ENCODE measurements around the gene XYLT1. TPM values are rescaled to one million over a fixed set of nuclear protein-coding genes. Genes with fewer than 3 reads are reported as not detected.

Gene XYLT1
- total and polyA plus RNA-seq, 10 of the 15 experiments (the other 5 are each of a cell fraction or from before 2014, with no cell fraction given), result 0.88 to 14.8 (median 5.8) TPM

DNA sequence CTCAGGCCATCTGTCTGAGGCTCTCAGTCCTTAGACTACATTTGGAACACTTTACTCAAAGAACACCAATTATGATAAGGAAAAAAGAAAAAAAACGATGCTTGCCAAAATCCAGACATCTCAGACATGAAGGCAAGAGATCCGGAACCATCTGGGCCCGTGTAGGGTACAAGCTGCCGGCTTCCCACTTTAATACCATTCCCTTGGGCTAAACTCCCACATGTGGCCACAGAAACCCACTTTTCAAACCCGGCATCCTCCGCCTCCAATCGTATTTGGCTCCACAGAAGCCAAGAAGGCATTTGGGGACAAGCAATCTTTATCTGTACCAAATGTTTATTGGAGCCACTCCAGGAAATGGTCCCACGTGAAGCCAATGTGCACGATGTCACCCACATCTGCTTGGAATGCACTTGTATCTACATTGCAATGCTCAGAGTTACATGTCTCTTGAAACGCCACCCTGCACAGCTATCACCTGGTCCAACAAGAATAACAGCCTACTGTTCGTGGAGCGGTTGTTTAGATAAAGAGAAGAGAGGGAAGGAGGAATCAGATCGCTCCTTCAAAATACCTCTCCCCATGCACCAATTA lies 33.5 kb downstream of the XYLT1 start (continued):
- TF ChIP-seq, protein P1, sequence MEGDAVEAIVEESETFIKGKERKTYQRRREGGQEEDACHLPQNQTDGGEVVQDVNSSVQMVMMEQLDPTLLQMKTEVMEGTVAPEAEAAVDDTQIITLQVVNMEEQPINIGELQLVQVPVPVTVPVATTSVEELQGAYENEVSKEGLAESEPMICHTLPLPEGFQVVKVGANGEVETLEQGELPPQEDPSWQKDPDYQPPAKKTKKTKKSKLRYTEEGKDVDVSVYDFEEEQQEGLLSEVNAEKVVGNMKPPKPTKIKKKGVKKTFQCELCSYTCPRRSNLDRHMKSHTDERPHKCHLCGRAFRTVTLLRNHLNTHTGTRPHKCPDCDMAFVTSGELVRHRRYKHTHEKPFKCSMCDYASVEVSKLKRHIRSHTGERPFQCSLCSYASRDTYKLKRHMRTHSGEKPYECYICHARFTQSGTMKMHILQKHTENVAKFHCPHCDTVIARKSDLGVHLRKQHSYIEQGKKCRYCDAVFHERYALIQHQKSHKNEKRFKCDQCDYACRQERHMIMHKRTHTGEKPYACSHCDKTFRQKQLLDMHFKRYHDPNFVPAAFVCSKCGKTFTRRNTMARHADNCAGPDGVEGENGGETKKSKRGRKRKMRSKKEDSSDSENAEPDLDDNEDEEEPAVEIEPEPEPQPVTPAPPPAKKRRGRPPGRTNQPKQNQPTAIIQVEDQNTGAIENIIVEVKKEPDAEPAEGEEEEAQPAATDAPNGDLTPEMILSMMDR (IDR thresholded peaks at IDR 0.05 in 2 of 3, conservative IDR thresholded peaks at IDR 0.05 in 1 of 3; ENCODE audit: control insufficient read depth in 2 of 3, extremely low read depth in 1 of 3, insufficient read depth in 1 of 3, low read depth in 3 of 3, low read length in 3 of 3), result no peak
- TF ChIP-seq, protein P2, sequence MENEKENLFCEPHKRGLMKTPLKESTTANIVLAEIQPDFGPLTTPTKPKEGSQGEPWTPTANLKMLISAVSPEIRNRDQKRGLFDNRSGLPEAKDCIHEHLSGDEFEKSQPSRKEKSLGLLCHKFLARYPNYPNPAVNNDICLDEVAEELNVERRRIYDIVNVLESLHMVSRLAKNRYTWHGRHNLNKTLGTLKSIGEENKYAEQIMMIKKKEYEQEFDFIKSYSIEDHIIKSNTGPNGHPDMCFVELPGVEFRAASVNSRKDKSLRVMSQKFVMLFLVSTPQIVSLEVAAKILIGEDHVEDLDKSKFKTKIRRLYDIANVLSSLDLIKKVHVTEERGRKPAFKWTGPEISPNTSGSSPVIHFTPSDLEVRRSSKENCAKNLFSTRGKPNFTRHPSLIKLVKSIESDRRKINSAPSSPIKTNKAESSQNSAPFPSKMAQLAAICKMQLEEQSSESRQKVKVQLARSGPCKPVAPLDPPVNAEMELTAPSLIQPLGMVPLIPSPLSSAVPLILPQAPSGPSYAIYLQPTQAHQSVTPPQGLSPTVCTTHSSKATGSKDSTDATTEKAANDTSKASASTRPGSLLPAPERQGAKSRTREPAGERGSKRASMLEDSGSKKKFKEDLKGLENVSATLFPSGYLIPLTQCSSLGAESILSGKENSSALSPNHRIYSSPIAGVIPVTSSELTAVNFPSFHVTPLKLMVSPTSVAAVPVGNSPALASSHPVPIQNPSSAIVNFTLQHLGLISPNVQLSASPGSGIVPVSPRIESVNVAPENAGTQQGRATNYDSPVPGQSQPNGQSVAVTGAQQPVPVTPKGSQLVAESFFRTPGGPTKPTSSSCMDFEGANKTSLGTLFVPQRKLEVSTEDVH (IDR thresholded peaks at IDR 0.05; ENCODE audit: low read depth, partially characterized antibody), result no peak
- TF ChIP-seq KAT2A (conservative IDR thresholded peaks at IDR 0.05; ENCODE audit: control insufficient read depth, low read depth, low read length), result no peak
- TF ChIP-seq EZH2 (IDR thresholded peaks at IDR 0.05; ENCODE audit: borderline replicate concordance, control insufficient read depth, low read depth, low read length), result no peak
- TF ChIP-seq RBBP5 (conservative IDR thresholded peaks at IDR 0.05), result no peak

DNA sequence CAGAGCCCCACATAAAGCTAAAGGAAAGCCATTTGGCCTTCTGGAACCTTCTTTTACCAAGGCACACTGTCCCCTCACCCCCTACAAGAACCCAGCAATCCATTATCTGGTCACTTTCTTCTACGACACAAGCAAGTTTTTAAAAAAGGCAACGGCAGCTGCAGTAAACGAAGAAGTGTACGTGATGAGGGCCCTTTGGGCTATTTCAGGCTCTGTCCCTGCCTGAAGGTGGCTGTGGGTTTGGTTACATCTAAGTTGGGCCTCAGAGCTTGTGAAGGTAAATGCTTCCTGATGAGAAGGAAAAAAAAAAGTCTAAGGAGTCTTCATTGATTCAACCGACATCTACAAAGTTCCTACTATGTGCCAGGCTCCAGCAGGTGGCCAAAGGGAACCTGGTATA lies 35.4 kb downstream of the XYLT1 start:
- BruUV-seq (replicated peaks), result no TSS peak
- in situ Hi-C loops (cut with MboI), result no loop called here
- H3K36me3 ChIP-seq (ENCODE audit: control insufficient read depth in 2 of 2, insufficient read depth in 2 of 2, low read length in 1 of 2), result no peaks in the 10 kb centered on the region; a peak in 2 of 4 replicates
- no peaks in the 10 kb centered on the region for H3K27me3 ChIP-seq (replicated peaks in 1 of 2; ENCODE audit: control insufficient read depth in 2 of 2, insufficient read depth in 2 of 2, low read length in 1 of 2)
- ATAC-seq, result no peak
- peaks cover 2% of the 10 kb centered on the region for H3K9me3 ChIP-seq (replicated peaks; ENCODE audit: control insufficient read depth, insufficient read depth, low read length)
- ChIA-PET POLR2A (no interaction called here), SMC1A (ENCODE audit: uncharacterized antibody, unreplicated experiment) (interaction anchor here (0.6 to 1.5 kb wide), 5 partner anchors 16 to 89 kb away, joined by 3 read pairs; no protein-coding TSS in a partner anchor), CTCF (interaction anchor here (0.7 to 2.0 kb wide), 3 partner anchors 19 to 241 kb away, joined by 3 to 9 read pairs (median 7); no protein-coding TSS in a partner anchor), RAD21 (ENCODE audit: unreplicated experiment) (no interaction called here)
- WGBS (ENCODE audit: insufficient coverage, insufficient replicate concordance, low lambda C conversion rate, missing lambda C conversion rate), result 81% methylated on average over 5 of the region's 5 CpGs
- H3K4me1 ChIP-seq (ENCODE audit: control insufficient read depth, insufficient read depth, low read length), result peaks cover 10% of the 10 kb centered on the region
- H3K79me2 ChIP-seq (ENCODE audit: control insufficient read depth, insufficient read depth, low read length), result no peaks in the 10 kb centered on the region
- no peak for DNase-seq (ENCODE audit: low read depth, low spot score)
- H3K27ac ChIP-seq (ENCODE audit: control insufficient read depth, insufficient read depth), result no peak overlapping the region
- no peak overlapping the region for H3K4me3 ChIP-seq
- H4K20me1 ChIP-seq (ENCODE audit: control insufficient read depth, insufficient read depth), result no peaks in the 10 kb centered on the region
- no peak overlapping the region for H3K4me2 ChIP-seq (ENCODE audit: control insufficient read depth, insufficient read depth)
- FAIRE-seq, result no peak
- intact Hi-C loops (cut with micrococcal nuclease; ENCODE audit: unreplicated experiment), result no loop called here
- no peak overlapping the region for H3K9ac ChIP-seq (ENCODE audit: control insufficient read depth, insufficient read depth, low read length)
- H2AFZ ChIP-seq (ENCODE audit: control insufficient read depth, low read depth, low read length), result no peak overlapping the region
- TF ChIP-seq NFIC (IDR thresholded peaks at IDR 0.05; ENCODE audit: low read depth, low read length) (no peak), BHLHE40 (IDR thresholded peaks at IDR 0.05; ENCODE audit: borderline replicate concordance in 1 of 2, low read depth in 2 of 2, low read length in 1 of 2) (no peak), HDAC2 (IDR thresholded peaks at IDR 0.05) (no peak), ETV6 (conservative IDR thresholded peaks at IDR 0.05 in 1 of 2, IDR thresholded peaks at IDR 0.05 in 1 of 2; ENCODE audit: borderline replicate concordance in 1 of 2, low read depth in 1 of 2) (no peak), FOS (IDR thresholded peaks at IDR 0.05; ENCODE audit: borderline replicate concordance, extremely low read depth, insufficient read length) (no peak), EGR1 (IDR thresholded peaks at IDR 0.05; ENCODE audit: borderline replicate concordance in 1 of 2, low read depth in 2 of 2, low read length in 2 of 2) (no peak), SMAD5 (IDR thresholded peaks at IDR 0.05; ENCODE audit: low read depth) (no peak)
- TF ChIP-seq, protein P3, sequence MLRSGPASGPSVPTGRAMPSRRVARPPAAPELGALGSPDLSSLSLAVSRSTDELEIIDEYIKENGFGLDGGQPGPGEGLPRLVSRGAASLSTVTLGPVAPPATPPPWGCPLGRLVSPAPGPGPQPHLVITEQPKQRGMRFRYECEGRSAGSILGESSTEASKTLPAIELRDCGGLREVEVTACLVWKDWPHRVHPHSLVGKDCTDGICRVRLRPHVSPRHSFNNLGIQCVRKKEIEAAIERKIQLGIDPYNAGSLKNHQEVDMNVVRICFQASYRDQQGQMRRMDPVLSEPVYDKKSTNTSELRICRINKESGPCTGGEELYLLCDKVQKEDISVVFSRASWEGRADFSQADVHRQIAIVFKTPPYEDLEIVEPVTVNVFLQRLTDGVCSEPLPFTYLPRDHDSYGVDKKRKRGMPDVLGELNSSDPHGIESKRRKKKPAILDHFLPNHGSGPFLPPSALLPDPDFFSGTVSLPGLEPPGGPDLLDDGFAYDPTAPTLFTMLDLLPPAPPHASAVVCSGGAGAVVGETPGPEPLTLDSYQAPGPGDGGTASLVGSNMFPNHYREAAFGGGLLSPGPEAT (IDR thresholded peaks at IDR 0.05; ENCODE audit: low read depth), result no peak

Data from GM12878 (cell line).